A549 (cell line): Measurements from ENCODE around the gene DYRK2. TPM values are rescaled to one million over a fixed set of nuclear protein-coding genes. Genes with fewer than 3 reads are reported as not detected.

Source experiments
- ATAC-seq, 2 experiments: fragments of 200-7000 bp in 1 of 2; fragments of >200 bp in 1 of 2; cut with Nextera tagmentation in 1 of 2; cut with Tn5 transposase in 1 of 2; 3 replicates each; pipeline versions ENCODE4 v1.8.0 to v1.9.1; 2018 to 2020; ENCODE audit warnings: mild to moderate bottlenecking in 1 of 2, moderate library complexity in 1 of 2
- CTCF ChIA-PET: fragments of 300-600 bp; sonication (Branson Sonifier 250); formaldehyde crosslinking; extraction: SDS; loops from one replicate; lab custom pipeline; 2021; ENCODE audit warnings: antibody characterized with exemption, inconsistent platforms; lab: Yijun Ruan, JAX
- POLR2A ChIA-PET: fragments of 350-600 bp; formaldehyde crosslinking; extraction: SDS; loops from one replicate; lab custom pipeline; 2021; ENCODE audit warnings: antibody characterized with exemption, inconsistent platforms; lab: Yijun Ruan, JAX
- DNase-seq, 2 experiments: peaks; one replicate each; pipeline versions ENCODE4 v3.0.0 to v3.0.0-alpha.2; 2011 to 2016; ENCODE audit warnings: low read depth in 1 of 2, low spot score in 1 of 2
- FAIRE-seq: peaks from 2 replicates; lab custom pipeline; 2011; peaks lifted over from hg19 to GRCh38; lab: Jason Lieb, UNC
- H3K27ac ChIP-seq, 2 experiments: fragments of >200 bp; sonication (Bioruptor Twin); formaldehyde crosslinking; 3 replicates each; pipeline ENCODE4 v1.5.1; 2016 to 2017
- H3K4me1 ChIP-seq: fragments of >200 bp; sonication (Bioruptor Twin); formaldehyde crosslinking; 3 replicates; pipeline ENCODE4 v1.6.1; 2016
- H3K4me2 ChIP-seq: fragments of >200 bp; sonication (Bioruptor Twin); formaldehyde crosslinking; 3 replicates; pipeline ENCODE4 v1.6.1; 2016
- H3K4me3 ChIP-seq: fragments of >200 bp; sonication (Bioruptor Twin); formaldehyde crosslinking; 3 replicates; pipeline ENCODE4 v1.5.1; 2016
- H3K9me3 ChIP-seq: fragments of >200 bp; sonication (Bioruptor Twin); formaldehyde crosslinking; 3 replicates; pipeline ENCODE4 v1.6.1; 2016
- BHLHE40 ChIP-seq: IDR thresholded peaks from 2 replicates; pipeline ENCODE4 v1.6.1; 2012; ENCODE audit warnings: low read depth, low read length, inconsistent platforms
- CHD2 ChIP-seq: fragments of 150-350 bp; IDR thresholded peaks from 2 replicates; pipeline ENCODE4 v1.6.1; 2014; ENCODE audit warnings: low read length; ENCODE audit not compliant: partially characterized antibody
- CHD4 ChIP-seq: fragments of 200-600 bp; sonication (generic); IDR thresholded peaks from 2 replicates; pipeline ENCODE4 v1.6.1; 2016; ENCODE audit warnings: antibody characterized with exemption, mild to moderate bottlenecking, borderline replicate concordance
- EHMT2 ChIP-seq: fragments of 200-600 bp; sonication (generic); IDR thresholded peaks from 2 replicates; pipeline ENCODE4 v1.6.1; 2016; ENCODE audit warnings: antibody characterized with exemption, low read depth, mild to moderate bottlenecking, moderate library complexity
- FOSL2 ChIP-seq, 2 experiments: fragments of 450-650 bp in 1 of 2; fragments of >200 bp in 1 of 2; sonication (Bioruptor Twin) in 1 of 2; formaldehyde crosslinking; IDR thresholded peaks; 2 replicates each; pipeline versions ENCODE4 v1.5.0 to v1.6.1; 2016 to 2020; ENCODE audit warnings: mild to moderate bottlenecking in 1 of 2, moderate library complexity in 1 of 2
- HDAC2 ChIP-seq: fragments of 200-600 bp; sonication (generic); IDR thresholded peaks from 2 replicates; pipeline ENCODE4 v1.6.1; 2016
- HEYL ChIP-seq: fragments of 250-450 bp; sonication (Bioruptor Pico); IDR thresholded peaks from 2 replicates; pipeline ENCODE4 v1.8.0; 2021; ENCODE audit warnings: mild to moderate bottlenecking, moderate library complexity
- JUN ChIP-seq, 2 experiments: fragments of >200 bp; sonication (Bioruptor Twin); formaldehyde crosslinking; IDR thresholded peaks; 2 replicates in 1 of 2; 3 replicates in 1 of 2; pipeline ENCODE4 v1.6.1; 2016 to 2017
- KDM1A ChIP-seq: fragments of 200-600 bp; sonication (generic); IDR thresholded peaks from 2 replicates; pipeline ENCODE4 v1.6.1; 2016; ENCODE audit warnings: low read depth, mild to moderate bottlenecking
- MAFK ChIP-seq: fragments of 450-650 bp; IDR thresholded peaks from 2 replicates; pipeline ENCODE4 v1.6.1; 2014; ENCODE audit not compliant: partially characterized antibody
- NFE2L2 ChIP-seq: fragments of 150-350 bp; conservative IDR thresholded peaks from 2 replicates; pipeline ENCODE4 v1.6.1; 2014; ENCODE audit warnings: low read length
- POLR2A ChIP-seq: IDR thresholded peaks from 2 replicates; pipeline ENCODE4 v1.6.1; 2012; ENCODE audit warnings: mild to moderate bottlenecking, low read length
- RARB ChIP-seq: fragments of 250-450 bp; sonication (Bioruptor Pico); IDR thresholded peaks from 2 replicates; pipeline ENCODE4 v1.8.0; 2021; ENCODE audit warnings: mild to moderate bottlenecking, moderate library complexity
- RCOR1 ChIP-seq: fragments of 150-350 bp; IDR thresholded peaks from 2 replicates; pipeline ENCODE4 v1.6.1; 2014; ENCODE audit warnings: antibody characterized with exemption, low read length, low read depth
- SREBF2 ChIP-seq: fragments of 450-650 bp; IDR thresholded peaks from 2 replicates; pipeline ENCODE4 v1.6.1; 2014; ENCODE audit warnings: mild to moderate bottlenecking, moderate library complexity
- TP53 ChIP-seq: fragments of 250-450 bp; sonication (Bioruptor Pico); IDR thresholded peaks from 2 replicates; pipeline ENCODE4 v1.5.0; 2021; ENCODE audit warnings: mild to moderate bottlenecking, moderate library complexity
- ZC3H11A ChIP-seq: fragments of 450-650 bp; IDR thresholded peaks from 2 replicates; pipeline ENCODE4 v1.6.1; 2014; ENCODE audit warnings: antibody characterized with exemption, mild to moderate bottlenecking
- ZFP36 ChIP-seq: fragments of 450-650 bp; IDR thresholded peaks from 2 replicates; pipeline ENCODE4 v1.6.1; 2014; ENCODE audit warnings: borderline replicate concordance; ENCODE audit not compliant: partially characterized antibody
- ZNF302 ChIP-seq: fragments of 250-450 bp; sonication (Bioruptor Pico); IDR thresholded peaks from 2 replicates; pipeline ENCODE4 v1.9.0; 2021; ENCODE audit warnings: inconsistent platforms, mild to moderate bottlenecking, moderate library complexity
- WGBS: methylation state at CpG from one replicate; pipeline ENCODE4 v1.1.6; 2017; ENCODE audit errors: missing lambda C conversion rate; 5-methylcytosine and 5-hydroxymethylcytosine counted together
- polyA plus RNA-seq, 4 experiments: library from polyadenylated mRNA; depleted of rRNA in 3 of 4; stranded (reverse); fragments of >200 nt; fragmentation: RNase III in 1 of 4; extraction: RNeasy Plus Mini Kit Qiagen cat#74134 plus additional on column Dnase treatment in 1 of 4; gene quantifications; 2 replicates in 3 of 4; 3 replicates in 1 of 4; pipeline ENCODE4 v1.2.3, GENCODE V29; 2011 to 2017
- TF ChIP-seq, protein P1 (sequence below): fragments of 250-450 bp; sonication (Bioruptor Pico); IDR thresholded peaks from 2 replicates; pipeline ENCODE4 v1.5.0; 2020; ENCODE audit warnings: low read depth, mild to moderate bottlenecking, moderate library complexity
- TF ChIP-seq, protein P2 (sequence below): fragments of >200 bp; sonication (Bioruptor Twin); formaldehyde crosslinking; IDR thresholded peaks from 2 replicates; pipeline ENCODE4 v1.6.1; 2016
- TF ChIP-seq, protein P3 (sequence below): IDR thresholded peaks from 2 replicates; pipeline ENCODE4 v1.6.1; 2012; ENCODE audit warnings: low read depth, borderline replicate concordance

Gene DYRK2
- polyA plus RNA-seq, 2 of the 4 experiments (the other 2 are of a cell fraction) = 9.1 to 17.2 TPM

DNA sequence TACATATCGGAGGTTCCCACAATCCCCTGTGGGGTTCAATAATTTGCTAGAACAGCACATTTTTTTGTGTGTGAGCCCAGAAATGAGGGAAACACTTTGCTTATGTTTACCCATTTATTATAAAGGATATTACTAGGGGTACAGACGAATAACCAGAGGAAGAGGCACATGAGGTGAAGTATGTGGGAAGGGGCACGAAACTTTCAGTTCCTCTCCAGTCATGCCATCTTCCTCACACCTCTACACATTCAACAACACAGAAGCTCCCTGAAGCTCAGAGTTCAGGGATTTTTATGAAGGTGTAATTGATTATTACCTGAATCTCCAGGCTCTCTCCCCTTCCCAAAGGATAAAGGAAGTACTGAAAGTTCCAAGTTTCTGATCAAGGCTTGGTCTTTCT lies 30.2 kb upstream of the DYRK2 start:
- Histone ChIP-seq H3K9me3 (no peaks in the 10 kb centered on the region), H3K4me3 (no peak overlapping the region), H3K4me2 (no peak overlapping the region), H3K4me1 (no peaks in the 10 kb centered on the region), H3K27ac (no peak overlapping the region)
- FAIRE-seq = no peak
- 67% methylated on average over 3 of the region's 3 CpGs for WGBS
- ChIA-PET CTCF (interaction anchor here (1.2 kb wide), 1 partner anchor 30 kb away, joined by 4 read pairs; no protein-coding TSS in a partner anchor), POLR2A (no interaction called here)
- no peak for ATAC-seq
- peak; percentile 33 for TF ChIP-seq MAFK
- TF ChIP-seq RARB (CRISPR knock-in tag) = no peak
- no peak for DNase-seq

DNA sequence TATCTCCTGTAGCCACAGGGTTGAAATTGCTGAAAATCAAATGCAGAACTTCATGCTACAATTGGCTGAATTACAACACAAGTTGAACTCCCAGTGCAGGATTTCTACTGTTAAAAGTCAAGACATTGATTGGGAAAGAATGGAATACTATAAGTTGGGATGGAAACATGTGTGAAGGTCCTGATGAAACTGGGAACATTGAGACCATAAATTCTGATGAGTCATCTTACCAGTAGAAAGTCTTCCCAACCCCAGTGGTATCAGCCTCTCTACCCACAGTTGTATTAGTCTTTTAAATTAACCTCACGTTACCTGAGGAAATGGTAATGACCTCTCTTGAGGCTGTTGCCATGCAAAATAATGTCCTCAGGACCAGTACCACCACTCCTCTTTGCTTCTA lies 27.4 kb upstream of the DYRK2 start:
- Histone ChIP-seq H3K4me2 (no peak overlapping the region), H3K27ac (no peak overlapping the region), H3K4me1 (no peaks in the 10 kb centered on the region), H3K4me3 (no peak overlapping the region), H3K9me3 (no peaks in the 10 kb centered on the region)
- ATAC-seq (no peak), DNase-seq (no peak), FAIRE-seq (no peak)
- peak; percentile 67 for TF ChIP-seq MAFK
- peak; percentile 50; the same call in 1 of the 2 replicates for TF ChIP-seq NFE2L2
- TF ChIP-seq FOSL2 (IDR thresholded peaks at IDR 0.05) = no peak
- 0 out of 2 replicates have a peak, but pooled peaks have one; percentile 32 for TF ChIP-seq FOSL2 (CRISPR knock-in tag; IDR thresholded peaks at IDR 0.05)
- TF ChIP-seq, protein P1, sequence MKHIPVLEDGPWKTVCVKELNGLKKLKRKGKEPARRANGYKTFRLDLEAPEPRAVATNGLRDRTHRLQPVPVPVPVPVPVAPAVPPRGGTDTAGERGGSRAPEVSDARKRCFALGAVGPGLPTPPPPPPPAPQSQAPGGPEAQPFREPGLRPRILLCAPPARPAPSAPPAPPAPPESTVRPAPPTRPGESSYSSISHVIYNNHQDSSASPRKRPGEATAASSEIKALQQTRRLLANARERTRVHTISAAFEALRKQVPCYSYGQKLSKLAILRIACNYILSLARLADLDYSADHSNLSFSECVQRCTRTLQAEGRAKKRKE = no peak
- POLR2A ChIA-PET = no interaction called here
- WGBS = 91% methylated on average over 1 of the region's 1 CpG
- CTCF ChIA-PET = no interaction called here

DNA sequence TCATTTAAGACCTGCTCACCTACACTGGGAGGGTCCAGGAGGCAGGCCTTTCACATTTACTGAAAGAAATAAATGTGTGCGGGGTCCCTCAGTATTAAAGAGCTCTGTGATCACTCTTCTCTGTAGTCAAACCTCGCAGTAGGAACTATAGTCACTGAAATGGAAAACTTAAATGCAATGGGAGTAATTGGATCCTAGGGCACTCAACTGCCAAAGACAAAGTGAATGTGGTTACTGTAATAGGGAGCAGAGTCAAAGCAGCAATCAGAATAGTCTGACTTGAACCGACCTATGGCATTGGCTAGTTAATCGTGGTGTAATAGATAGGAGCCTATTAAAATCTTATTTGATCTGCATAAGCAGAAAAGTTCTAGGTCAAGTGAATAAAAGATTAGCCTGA lies 26.6 kb upstream of the DYRK2 start:
- ATAC-seq = no peak
- Histone ChIP-seq H3K4me3 (no peak overlapping the region), H3K4me1 (no peaks in the 10 kb centered on the region), H3K9me3 (no peaks in the 10 kb centered on the region), H3K27ac (no peak overlapping the region), H3K4me2 (no peak overlapping the region)
- POLR2A ChIA-PET = no interaction called here
- TF ChIP-seq JUN (IDR thresholded peaks at IDR 0.05) (no peak), ZFP36 (no peak), MAFK (no peak), ZNF302 (no peak), TP53 (no peak)
- TF ChIP-seq, protein P2, sequence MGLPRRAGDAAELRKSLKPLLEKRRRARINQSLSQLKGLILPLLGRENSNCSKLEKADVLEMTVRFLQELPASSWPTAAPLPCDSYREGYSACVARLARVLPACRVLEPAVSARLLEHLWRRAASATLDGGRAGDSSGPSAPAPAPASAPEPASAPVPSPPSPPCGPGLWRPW = no peak
- CTCF ChIA-PET = no interaction called here
- 79% methylated on average over 4 of the region's 4 CpGs for WGBS
- no peak for FAIRE-seq
- no peak for DNase-seq

DNA sequence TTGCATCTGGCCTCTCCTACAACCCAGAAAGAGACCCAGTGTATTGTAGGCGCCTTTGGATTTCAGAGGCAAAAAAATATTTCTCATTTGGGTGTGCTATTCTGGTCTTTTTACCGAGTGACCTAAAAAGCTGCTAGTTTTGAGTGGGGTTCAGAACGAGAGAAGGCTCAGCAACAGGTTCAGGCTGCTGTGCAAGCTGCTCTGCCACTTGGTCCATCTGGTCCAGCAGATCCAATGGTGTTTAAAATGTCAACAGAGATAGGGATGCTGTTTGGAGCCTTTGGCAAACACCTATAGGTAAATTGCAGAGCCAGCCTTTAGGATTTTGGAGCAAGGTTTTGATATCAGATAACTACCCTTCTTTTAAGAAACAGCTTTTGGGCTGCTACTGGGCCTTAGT lies 25.3 kb upstream of the DYRK2 start:
- H3K4me1 ChIP-seq = no peaks in the 10 kb centered on the region
- TF ChIP-seq HEYL (CRISPR knock-in tag) = no peak
- TF ChIP-seq, protein P2 = no peak
- no peak for TF ChIP-seq SREBF2
- TF ChIP-seq, protein P3, sequence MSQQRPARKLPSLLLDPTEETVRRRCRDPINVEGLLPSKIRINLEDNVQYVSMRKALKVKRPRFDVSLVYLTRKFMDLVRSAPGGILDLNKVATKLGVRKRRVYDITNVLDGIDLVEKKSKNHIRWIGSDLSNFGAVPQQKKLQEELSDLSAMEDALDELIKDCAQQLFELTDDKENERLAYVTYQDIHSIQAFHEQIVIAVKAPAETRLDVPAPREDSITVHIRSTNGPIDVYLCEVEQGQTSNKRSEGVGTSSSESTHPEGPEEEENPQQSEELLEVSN = no peak
- no peak for TF ChIP-seq CHD4
- no peak for TF ChIP-seq RCOR1
- no peak for TF ChIP-seq POLR2A
- no peak for TF ChIP-seq EHMT2
- TF ChIP-seq ZFP36 = no peak
- TF ChIP-seq ZC3H11A = no peak
- no peak for TF ChIP-seq BHLHE40
- TF ChIP-seq HDAC2 = no peak
- TF ChIP-seq CHD2 = no peak
- TF ChIP-seq KDM1A = no peak
- TF ChIP-seq ZNF302 = no peak
- TF ChIP-seq, all 56 proteins: peak for 0
- WGBS = 36% methylated on average over 3 of the region's 3 CpGs
- Histone ChIP-seq H3K4me3 (no peak overlapping the region), H3K4me2 (no peak overlapping the region), H3K27ac (no peak overlapping the region), H3K9me3 (no peaks in the 10 kb centered on the region)
- ChIA-PET POLR2A (no interaction called here), CTCF (no interaction called here)
- no peak for DNase-seq
- FAIRE-seq = no peak
- ATAC-seq = no peak
